ENCODE results near the gene RBM38.

RBM38 gene

DNA sequence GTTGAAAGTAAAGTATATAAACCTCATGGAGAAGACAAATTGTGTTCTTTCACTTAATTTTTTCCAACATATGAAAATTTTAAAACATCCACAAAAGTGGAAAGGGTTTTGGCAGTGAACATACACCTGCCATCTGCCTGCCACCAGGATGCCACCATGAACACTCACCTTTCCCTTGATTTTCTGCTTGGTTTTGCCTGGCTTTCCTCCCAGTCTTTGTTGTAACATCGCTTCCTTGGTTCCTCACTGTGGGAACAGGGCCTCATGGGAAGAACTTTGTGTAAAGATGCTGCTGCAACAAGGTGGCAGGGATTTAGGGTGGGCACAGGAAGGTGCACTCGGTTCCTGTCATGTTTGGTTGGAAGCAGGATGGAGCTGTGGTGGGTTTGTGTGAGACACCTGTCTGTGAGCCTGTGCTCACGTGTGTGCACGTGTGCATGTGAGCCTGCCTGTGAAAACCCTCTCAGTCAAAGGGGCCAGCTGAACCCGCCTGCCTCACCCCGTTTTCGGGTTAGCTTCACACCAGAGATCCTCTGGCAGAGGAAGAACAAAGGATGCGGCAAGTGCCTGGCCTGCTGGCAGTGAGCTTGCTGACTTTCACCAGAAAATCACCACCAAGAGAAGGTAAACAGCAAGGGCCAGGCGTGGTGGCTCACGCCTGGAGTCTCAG is 11.0 kb upstream of the RBM38 start:
- TF ChIP-seq, protein P1, sequence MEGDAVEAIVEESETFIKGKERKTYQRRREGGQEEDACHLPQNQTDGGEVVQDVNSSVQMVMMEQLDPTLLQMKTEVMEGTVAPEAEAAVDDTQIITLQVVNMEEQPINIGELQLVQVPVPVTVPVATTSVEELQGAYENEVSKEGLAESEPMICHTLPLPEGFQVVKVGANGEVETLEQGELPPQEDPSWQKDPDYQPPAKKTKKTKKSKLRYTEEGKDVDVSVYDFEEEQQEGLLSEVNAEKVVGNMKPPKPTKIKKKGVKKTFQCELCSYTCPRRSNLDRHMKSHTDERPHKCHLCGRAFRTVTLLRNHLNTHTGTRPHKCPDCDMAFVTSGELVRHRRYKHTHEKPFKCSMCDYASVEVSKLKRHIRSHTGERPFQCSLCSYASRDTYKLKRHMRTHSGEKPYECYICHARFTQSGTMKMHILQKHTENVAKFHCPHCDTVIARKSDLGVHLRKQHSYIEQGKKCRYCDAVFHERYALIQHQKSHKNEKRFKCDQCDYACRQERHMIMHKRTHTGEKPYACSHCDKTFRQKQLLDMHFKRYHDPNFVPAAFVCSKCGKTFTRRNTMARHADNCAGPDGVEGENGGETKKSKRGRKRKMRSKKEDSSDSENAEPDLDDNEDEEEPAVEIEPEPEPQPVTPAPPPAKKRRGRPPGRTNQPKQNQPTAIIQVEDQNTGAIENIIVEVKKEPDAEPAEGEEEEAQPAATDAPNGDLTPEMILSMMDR (conservative IDR thresholded peaks at IDR 0.05; ENCODE audit: low read depth), result no peak
- peak overlapping the region; percentile 12 for H3K27ac ChIP-seq
- POLR2A ChIA-PET (ENCODE audit: low non-redundant PET), result no interaction called here
- no peak for DNase-seq (ENCODE audit: low spot score)
- CTCF ChIA-PET, result interaction anchor here (0.5 to 1.4 kb wide), 5 partner anchors 11 to 119 kb away, joined by 3 to 5 read pairs (median 4); no protein-coding TSS in a partner anchor

DNA sequence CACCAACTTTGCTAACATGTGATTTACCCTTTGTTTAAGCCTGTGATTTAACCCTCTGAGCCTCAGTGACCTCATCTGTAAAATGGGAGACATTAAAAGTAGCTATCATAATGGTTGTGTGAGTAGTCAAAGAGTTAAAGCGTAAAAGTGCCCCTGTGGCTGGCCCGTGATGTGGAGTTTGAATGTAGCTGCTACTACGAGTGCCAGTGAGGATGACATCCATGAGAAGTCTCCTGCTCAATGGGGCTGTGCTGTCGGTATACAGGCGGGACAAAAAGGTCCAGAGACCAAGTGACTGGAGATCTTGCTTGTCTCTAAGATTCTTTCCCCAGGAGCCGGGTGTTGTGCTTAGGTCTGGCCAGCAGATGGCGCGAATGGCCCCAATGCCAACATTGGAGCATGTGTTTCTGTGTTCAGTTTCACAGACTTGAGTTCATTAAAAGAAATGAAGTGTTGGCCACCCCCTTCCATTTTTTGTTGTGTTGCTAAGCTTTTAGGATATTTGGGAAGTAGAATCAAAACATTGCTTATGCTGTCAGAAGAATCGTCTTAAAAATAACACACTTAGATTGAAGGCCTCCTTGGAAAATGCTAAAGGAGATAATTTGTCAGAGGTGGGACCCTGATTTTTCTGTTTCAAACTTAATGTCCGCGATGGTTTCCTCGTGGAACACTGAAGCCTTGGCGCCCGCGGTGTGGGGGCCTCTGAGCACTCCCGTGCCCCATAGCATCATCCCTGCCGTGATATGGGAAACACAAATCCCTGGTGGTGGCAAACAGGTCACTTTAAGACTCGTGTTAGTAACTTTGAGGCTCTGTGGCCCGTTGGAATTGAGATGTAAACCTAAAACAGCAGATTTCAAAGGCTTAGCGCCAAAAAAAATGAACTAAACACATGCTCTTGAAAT is 9.3 kb upstream of the RBM38 start:
- POLR2A ChIA-PET (ENCODE audit: low non-redundant PET), result no interaction called here
- CTCF ChIA-PET, result interaction anchor here (0.6 to 2.2 kb wide), 15 partner anchors 9 to 888 kb away, joined by 3 to 14 read pairs (median 4); no protein-coding TSS in a partner anchor
- TF ChIP-seq, protein P1 (conservative IDR thresholded peaks at IDR 0.05; ENCODE audit: low read depth), result peak; percentile 100
- peak; percentile 93 for DNase-seq (ENCODE audit: low spot score)
- no peak overlapping the region for H3K27ac ChIP-seq

DNA sequence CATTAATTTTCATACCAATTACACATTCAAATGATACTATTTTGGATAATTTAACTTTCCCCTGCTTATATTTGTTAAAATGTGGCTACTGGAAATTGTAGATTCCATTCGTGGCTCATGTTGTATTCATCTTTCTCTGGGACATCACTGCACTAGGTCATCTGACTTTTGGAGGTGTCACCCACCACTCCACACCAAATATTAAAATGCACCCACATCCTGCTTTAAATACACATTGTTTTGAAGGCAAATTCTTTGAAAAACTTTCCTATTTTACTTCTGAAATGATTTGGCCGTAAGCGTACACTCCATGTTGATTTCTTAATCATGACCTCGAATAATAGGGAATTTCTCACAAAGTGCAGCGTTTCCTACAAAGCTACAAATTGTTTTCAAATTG is 8.7 kb upstream of the RBM38 start:
- DNase-seq (ENCODE audit: low spot score), result no peak
- TF ChIP-seq, protein P1 (conservative IDR thresholded peaks at IDR 0.05; ENCODE audit: low read depth), result no peak
- ChIA-PET CTCF (interaction anchor here (0.6 to 2.2 kb wide), 6 partner anchors 17 to 844 kb away, joined by 3 to 14 read pairs (median 4); no protein-coding TSS in a partner anchor), POLR2A (ENCODE audit: low non-redundant PET) (no interaction called here)
- no peak overlapping the region for H3K27ac ChIP-seq

DNA sequence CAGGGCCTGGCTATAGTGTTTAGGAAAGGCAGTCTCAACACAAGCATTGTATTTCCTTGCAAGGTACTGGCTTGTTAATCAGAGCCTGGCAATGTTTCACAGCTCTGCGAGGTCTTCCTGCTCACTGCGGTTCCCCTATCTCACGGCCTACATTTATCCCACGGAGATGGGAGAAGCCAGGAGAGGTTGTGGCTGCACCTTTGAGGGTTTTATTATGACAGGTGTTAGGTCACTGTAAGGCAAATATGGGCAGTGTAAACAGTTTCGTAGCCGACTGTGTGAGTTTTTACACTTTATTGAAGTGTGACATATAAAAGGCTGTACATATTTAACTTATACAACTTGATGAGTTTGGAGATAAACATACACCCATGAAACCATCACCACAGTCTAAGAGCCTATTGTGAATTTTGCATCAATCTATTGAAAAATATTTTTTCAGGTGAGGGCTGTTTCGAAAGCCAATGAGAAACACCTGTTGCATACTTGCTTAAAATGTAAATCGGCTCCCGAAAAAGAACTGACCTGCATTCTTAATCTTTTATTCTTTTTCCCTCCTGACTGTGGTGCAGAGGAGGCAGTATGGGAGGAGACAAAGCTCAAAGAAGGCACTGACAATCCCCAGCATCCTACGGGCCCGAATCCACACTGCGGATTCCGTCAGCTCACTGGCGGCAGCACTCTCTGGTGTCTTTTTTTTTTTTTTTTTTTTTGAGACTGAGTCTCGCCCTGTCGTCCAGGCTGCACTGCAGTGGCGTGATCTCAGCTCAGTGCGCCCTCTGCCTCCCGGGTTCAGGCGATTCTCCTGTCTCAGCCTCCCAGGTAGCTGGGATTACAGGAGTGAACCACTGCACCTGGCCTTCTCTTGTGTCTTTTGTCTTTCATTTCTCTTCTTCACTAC is 7.5 kb upstream of the RBM38 start:
- DNase-seq (ENCODE audit: low spot score), result no peak
- ChIA-PET CTCF (interaction anchor here (0.6 to 1.6 kb wide), 6 partner anchors 11 to 126 kb away, joined by 3 to 5 read pairs (median 4); no protein-coding TSS in a partner anchor), POLR2A (ENCODE audit: low non-redundant PET) (interaction anchor here (0.6 kb wide), 1 partner anchor 45 kb away, joined by 6 read pairs; no protein-coding TSS in a partner anchor)
- TF ChIP-seq, protein P1 (conservative IDR thresholded peaks at IDR 0.05; ENCODE audit: low read depth), result no peak
- no peak overlapping the region for H3K27ac ChIP-seq

DNA sequence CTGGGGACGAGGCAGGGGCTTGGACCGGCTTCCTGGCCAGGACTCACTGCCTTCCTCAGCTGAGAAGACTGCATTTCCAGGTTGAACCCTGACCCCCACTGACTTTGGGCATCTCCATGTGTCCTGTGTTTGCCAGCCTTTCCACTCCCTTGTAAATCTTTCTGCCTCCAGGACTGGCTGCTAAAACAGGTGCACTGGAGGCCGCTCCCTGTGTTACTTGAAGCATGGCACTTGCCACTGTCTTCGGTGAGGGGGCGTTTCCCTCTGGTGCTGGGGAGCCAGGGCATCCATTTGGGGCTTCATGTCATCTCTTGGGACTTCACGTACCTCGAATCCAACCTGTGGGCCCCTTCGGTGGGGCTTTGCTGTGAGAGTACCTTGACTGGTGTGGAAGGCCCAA is 6.7 kb upstream of the RBM38 start:
- ChIA-PET CTCF (interaction anchor here (1.2 to 1.6 kb wide), 3 partner anchors 10 to 115 kb away, joined by 3 to 5 read pairs (median 4); no protein-coding TSS in a partner anchor), POLR2A (ENCODE audit: low non-redundant PET) (interaction anchor here (0.5 to 0.7 kb wide), 2 partner anchors 114 to 289 kb away, joined by 3 read pairs; no protein-coding TSS in a partner anchor)
- DNase-seq (ENCODE audit: low spot score), result no peak
- no peak overlapping the region for H3K27ac ChIP-seq
- TF ChIP-seq, protein P1 (conservative IDR thresholded peaks at IDR 0.05; ENCODE audit: low read depth), result no peak
